MV-4-11 (cell line): ENCODE results near the gene SOX6.

ENCODE experiments used
- DNase-seq: peaks from one replicate; lab custom pipeline; 2025; lab: John Stamatoyannopoulos, UW

The SOX6 gene

GRCh38 chr11:16317712-16318111, 38.6 kb downstream of the SOX6 start:
- DNase-seq, result no peak

DNA sequence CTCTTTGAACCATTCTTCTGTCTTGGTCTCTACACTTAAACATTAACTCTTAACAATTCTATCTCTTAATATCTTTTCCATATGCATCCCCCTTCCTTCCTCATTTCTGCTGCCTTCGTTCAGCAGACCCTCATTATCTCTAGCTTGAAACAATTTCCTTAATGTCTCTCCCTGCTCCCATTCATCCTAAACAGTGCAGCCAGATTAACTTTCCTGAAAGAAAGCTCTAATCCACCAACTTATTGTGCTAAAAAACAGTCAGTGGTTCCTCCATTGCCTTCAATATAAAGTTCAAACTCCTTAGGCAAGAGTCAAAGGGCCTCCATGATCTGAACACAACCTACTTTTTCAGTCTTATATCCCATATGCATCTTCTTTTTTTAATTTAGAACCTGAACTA, 42.5 kb downstream of the SOX6 start:
- DNase-seq, result no peak

GRCh38 chr11:16312233-16312765, 44.0 kb downstream of the SOX6 start:
- DNase-seq, result no peak

DNA sequence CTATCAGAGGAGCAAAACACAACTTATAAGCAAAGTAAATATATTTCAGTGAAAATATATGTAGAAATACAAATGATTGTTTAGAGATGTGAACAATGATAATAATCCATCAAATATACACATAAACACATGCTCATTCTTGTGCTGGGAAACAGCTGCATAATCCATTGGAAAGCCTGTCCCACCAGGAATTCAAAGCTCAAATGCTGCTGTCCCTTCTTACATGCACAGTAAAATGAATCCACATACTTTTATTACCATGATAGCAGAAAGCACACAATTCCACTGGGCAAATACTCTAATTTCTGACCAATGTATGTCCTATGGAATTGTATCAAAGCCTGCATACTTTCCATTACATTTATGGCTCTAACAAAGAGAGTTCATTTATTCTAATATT, 44.5 kb downstream of the SOX6 start:
- no peak for DNase-seq

DNA sequence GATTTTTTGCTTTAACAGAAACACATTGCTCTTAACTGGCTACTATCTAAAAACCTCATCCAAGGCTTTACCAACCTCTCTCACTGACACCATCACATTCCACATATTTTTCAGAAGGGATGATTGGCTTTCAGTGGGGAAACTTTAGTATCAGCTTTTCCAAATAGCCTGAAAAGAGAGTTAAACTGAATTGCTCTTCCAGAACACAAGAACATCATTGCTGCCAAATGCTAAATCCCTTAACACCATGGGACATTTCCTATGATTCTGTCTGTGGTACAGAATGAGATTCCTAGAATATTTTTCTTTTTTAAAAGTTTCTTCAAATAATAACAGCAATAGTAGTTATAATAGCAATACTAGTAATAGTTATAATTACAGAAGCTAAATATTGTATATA, 45.4 kb downstream of the SOX6 start:
- DNase-seq, result no peak

DNA sequence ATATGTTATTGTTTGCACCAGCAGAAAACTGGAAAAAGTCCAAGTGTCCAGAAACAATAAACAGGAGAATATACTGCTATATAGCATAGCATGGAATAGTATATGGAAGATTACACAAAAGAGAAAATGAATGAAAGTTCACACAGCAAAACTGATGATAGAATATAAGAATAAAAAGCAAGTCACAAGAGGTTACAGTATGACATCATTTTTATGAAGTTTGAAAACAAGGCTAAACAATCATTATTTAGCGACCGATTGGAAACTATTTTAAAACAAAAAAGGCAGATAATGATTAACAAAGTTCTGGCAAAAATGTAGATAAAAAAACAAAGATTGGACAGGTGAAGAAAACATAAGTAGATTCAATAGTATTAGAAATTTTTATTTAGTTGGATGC, 47.1 kb downstream of the SOX6 start:
- no peak for DNase-seq

DNA sequence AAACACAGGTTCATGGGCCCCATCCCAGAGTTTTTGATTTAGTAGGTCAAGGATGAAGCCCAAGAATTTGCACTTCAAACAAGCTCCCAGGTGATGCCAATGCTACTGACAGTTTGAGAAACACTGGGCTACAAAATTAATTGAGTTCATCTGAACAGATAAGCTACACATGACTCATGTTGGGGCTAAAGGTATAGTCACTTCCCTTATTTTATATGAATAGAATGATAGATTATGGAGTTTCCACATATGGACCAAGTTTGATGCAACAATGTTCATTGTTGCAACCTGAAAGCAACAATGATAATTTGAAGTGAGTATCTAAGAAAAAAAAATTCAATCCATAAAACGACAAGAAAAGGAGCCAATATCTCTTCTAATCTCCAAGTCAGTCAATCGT, 54.9 kb downstream of the SOX6 start:
- DNase-seq, result no peak

GRCh38 chr11:16299884-16300782, 56.2 kb downstream of the SOX6 start:
- DNase-seq, result no peak

DNA sequence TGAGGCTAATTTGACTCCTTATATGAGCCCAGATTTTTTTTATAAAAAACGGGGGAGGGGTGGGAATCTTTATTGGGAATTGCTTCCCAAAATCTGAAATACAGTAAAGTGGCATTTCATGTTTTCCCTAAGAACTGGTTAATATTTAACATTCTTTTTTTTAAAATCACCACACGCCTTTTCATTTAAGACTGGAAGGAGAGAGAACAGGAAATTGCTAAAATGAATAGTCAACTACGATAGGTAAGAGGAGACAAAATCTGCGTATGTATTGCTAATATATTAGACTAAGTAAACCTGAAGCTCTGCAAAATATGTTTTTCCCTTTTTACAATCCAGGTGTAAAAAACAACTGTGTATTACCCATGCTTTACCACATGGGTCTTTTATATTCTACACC, 57.0 kb downstream of the SOX6 start:
- no peak for DNase-seq

GRCh38 chr11:16297332-16297731, 59.0 kb downstream of the SOX6 start:
- no peak for DNase-seq

DNA sequence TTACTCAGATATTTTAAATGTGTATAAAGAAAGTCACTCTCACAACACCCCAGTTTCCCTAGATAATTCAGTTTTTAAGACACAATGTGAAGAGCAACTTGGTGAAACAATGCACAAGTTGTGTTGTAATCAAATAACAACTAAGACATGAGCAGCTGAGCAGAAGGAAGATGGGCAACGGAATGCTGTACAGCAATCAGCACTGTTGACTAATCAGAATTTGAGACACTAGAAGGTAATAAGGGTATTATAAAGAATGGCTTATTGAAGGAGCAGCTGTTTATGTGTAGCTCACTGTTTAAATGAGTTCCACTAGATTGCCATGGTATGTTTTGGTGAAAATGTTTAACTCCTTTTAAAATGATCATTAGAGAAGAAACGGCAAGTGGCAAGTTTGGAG, 60.1 kb downstream of the SOX6 start:
- DNase-seq, result no peak

- no peak for DNase-seq
Observed at GRCh38 chr11:16295592-16295991, 60.8 kb downstream of the SOX6 start.

- no peak for DNase-seq
Observed at GRCh38 chr11:16293204-16293681, 63.1 kb downstream of the SOX6 start.

DNA sequence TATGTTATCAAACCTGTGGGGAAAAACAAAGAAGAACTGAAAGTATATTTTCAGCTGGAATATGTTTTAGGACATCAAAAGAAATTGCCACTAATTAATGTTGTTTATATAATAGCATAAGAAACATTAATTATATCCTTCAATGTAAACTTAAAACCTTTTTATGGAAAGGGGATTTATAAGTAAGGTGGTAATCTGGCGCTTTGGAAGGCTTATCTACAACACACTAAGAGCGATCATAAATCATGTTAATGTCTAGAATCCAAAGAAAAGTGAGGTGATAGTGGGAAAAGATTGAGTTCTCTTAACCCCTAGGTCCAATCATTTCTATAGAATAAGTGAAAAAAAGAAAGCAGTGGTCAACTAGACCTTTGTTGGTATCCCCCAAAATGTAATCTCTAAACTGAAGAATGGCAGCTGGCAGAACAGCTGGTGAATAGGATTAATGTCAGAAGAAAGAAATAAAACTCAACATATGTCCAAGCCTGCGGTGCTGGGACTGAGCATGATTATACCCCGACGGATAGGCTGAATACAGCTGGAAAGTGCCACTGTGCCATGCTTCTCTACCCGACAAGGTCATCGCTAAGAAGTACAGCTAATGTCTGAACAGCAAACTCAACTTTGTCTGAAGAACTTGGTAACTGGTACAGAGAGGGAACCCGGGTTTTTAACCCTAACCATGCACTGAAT, 64.0 kb downstream of the SOX6 start:
- no peak for DNase-seq

GRCh38 chr11:16291729-16292128, 64.6 kb downstream of the SOX6 start:
- DNase-seq, result no peak

DNA sequence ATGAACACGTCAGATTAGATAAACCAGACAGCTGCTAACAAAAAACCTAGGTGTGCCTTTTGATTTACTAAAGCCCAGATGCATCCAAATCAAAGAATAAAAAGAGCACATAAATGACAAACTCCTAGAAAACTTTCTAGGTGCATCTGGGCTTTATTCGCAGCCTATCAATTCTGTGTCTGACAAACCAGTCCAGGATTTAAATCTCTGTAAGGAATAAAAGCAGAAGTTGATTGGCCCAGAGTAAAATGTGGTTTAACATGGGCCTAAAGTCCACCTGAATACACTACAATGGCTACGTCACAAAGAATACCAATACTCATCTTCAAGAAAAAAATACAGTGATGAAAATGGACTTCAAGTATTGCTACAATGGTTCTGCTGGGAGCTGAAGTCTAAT, 66.8 kb downstream of the SOX6 start:
- DNase-seq, result no peak

DNA sequence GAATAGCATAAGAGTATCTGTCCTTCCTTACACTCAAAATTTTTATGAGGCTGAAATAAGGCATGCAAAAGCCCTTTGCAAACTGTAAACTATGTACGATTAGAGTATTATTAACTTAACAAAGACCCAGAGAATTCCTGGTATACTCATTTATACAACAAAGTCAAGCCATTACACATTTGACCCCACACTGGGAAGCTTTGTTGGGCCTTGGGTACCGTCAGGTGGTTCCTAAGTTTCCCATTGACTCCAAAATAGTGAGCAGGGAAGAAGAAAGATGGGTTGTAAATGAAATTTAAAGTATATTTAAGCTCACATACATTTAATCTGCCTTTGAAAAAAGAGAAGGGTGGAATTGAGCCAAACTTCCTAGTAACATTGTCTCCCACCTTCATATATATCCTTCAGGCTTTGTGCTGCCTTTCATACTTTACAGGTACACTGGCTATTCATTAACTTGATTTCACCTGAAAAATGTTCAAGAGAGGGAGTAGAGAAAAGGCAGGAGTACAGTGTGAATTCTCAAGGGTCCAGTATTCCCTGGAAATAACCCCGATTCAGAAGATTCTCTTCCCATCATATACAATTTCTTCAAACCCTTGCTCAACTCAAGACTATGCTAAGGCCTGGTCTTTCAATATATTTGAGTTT, 68.6 kb downstream of the SOX6 start:
- DNase-seq, result no peak

DNA sequence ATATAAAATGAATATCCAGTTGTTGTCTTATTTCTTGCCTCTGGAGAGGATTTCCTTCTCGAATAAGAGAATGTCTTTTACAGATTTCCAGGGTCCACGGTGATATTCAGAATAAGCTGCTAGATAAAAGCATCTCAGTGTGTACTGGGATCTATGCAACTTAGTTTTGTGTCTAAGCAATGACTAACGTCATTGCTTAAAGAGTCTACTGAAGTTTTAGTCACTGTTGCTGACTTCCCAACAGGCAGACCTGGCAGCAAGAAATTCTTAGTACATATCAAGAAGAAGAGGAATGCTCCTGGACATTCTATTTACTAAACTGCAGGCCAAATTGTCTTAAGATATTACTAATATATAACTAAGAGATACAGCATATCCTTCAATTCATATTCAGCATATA, 70.3 kb downstream of the SOX6 start:
- no peak for DNase-seq

GRCh38 chr11:16280256-16280682, 76.1 kb downstream of the SOX6 start:
- peak; percentile 33 for DNase-seq

DNA sequence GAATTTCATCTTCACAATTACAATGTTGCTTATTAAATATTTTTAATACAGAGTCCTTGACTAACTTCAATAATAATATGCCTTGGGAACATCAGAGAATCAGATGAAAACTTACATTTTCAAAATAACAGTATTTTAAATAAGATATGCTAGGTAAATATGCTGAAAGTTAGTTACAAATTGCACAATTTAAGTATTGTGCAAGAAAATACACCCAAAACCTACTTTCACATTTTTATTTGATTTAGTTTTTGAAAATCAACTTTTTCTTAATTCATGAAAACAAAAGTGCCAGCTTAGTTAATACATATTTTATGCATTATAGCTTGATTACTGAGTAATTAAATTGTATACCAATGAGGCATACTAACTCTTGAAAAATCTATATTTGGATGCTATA, 76.8 kb downstream of the SOX6 start:
- no peak for DNase-seq

- DNase-seq, result no peak
Observed at GRCh38 chr11:16278979-16279378, 77.4 kb downstream of the SOX6 start.

DNA sequence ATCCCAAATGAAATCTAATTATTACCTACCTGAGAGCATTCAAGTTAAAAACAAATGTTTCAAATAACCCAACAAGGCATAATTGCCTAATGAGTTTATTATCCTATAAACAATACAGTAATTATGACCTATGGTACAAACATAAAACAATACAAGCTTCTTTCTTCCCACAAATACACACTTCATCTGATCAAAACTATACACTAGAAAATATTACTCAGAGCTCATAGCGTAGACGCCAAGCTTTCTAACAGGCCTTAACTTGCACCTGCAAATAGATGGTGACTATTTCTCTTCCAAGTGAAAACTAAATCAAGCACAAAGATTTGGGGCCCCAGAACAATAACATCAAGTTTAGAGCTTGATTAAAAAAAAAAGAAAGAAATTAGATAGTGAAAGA, 78.1 kb downstream of the SOX6 start:
- no peak for DNase-seq

DNA sequence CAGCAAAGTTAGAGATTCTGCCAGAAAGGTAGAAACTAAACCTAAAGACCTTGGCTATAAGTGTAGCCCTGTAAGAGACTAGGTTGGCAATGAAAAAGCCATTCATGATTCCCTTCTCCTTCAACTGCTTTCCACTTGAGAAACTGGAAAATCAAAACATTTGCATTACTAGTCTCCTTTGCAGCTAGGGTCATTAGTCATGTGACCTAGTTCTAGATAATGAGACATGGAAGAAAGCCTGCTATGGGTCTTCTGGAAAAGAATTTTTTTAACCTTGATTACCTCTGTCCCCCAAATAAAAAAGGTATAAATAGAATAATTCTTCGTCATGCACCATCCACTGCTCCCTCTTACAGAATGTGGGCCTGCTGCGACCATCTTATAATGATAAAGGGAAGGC, 80.1 kb downstream of the SOX6 start:
- no peak for DNase-seq
